SK-N-SH (cell line): ENCODE measurements around the gene DICER1. TPM values are rescaled to one million over a fixed set of nuclear protein-coding genes. Genes with fewer than 3 reads are reported as not detected.

Source experiments
- CTCF ChIA-PET: fragments of 300-600, 350-600 bp; formaldehyde crosslinking; extraction: SDS; loops from one replicate; lab custom pipeline; 2021; lab: Yijun Ruan, JAX
- POLR2A ChIA-PET: fragments of 350-600 bp; sonication (Branson Sonifier 250); formaldehyde crosslinking; extraction: SDS; loops from one replicate; lab custom pipeline; 2020; ENCODE audit warnings: antibody characterized with exemption, inconsistent platforms; lab: Yijun Ruan, JAX
- DNase-seq: peaks from one replicate; pipeline ENCODE4 v3.0.0; 2012
- H2AFZ ChIP-seq: fragments of 200-600 bp; sonication (generic); 2 replicates; pipeline ENCODE4 v1.8.1; 2016; ENCODE audit warnings: antibody characterized with exemption, mild to moderate bottlenecking, low read depth
- H3F3A ChIP-seq: fragments of 200-600 bp; sonication (generic); replicated peaks from 2 replicates; pipeline ENCODE3; 2016; ENCODE audit warnings: antibody characterized with exemption, mild to moderate bottlenecking; ENCODE audit not compliant: insufficient read depth
- H3K27ac ChIP-seq, 2 experiments: fragments of 200-500 bp in 1 of 2; fragments of 200-600 bp in 1 of 2; sonication (Bioruptor generic) in 1 of 2; sonication (generic), shearing (Covaris generic) in 1 of 2; 2 replicates each; pipeline versions ENCODE4 v1.5.1 to v1.6.1; 2014 to 2016; ENCODE audit warnings: low read depth in 2 of 2, inconsistent platforms in 1 of 2, low read length in 1 of 2, mild to moderate bottlenecking in 1 of 2, mixed read lengths in 1 of 2
- H3K27me3 ChIP-seq: fragments of 200-600 bp; sonication (generic), shearing (Covaris generic); 2 replicates; pipeline ENCODE4 v1.6.1; 2016; ENCODE audit warnings: mixed run types; ENCODE audit not compliant: insufficient read depth
- H3K36me3 ChIP-seq, 2 experiments: fragments of 200-500 bp in 1 of 2; fragments of 200-600 bp in 1 of 2; sonication (Bioruptor generic) in 1 of 2; sonication (generic) in 1 of 2; replicated peaks in 1 of 2; 2 replicates each; pipeline versions ENCODE3 to v1.5.1; 2014 to 2016; ENCODE audit warnings: low read length in 1 of 2, mild to moderate bottlenecking in 1 of 2; ENCODE audit not compliant: insufficient read depth in 2 of 2, control insufficient read depth in 1 of 2
- H3K4me1 ChIP-seq, 2 experiments: fragments of 200-500 bp in 1 of 2; fragments of 200-600 bp in 1 of 2; sonication (Bioruptor generic) in 1 of 2; sonication (generic), shearing (Covaris generic) in 1 of 2; 2 replicates each; pipeline versions ENCODE4 v1.5.1 to v1.6.1; 2014 to 2016; ENCODE audit warnings: low read depth in 1 of 2, low read length in 1 of 2, mixed run types in 1 of 2; ENCODE audit not compliant: insufficient read depth in 2 of 2, control insufficient read depth in 1 of 2
- H3K4me2 ChIP-seq: fragments of 200-600 bp; sonication (generic), shearing (Covaris generic); 2 replicates; pipeline ENCODE4 v1.6.1; 2017; ENCODE audit warnings: mixed run types
- H3K4me3 ChIP-seq, 2 experiments: fragments of 200-500 bp in 1 of 2; fragments of 200-600 bp in 1 of 2; sonication (Bioruptor generic) in 1 of 2; sonication (generic), shearing (Covaris generic) in 1 of 2; 2 replicates each; pipeline versions ENCODE4 v1.5.1 to v1.8.1; 2014 to 2016; ENCODE audit warnings: low read depth in 2 of 2, inconsistent platforms in 1 of 2, low read length in 1 of 2, mild to moderate bottlenecking in 1 of 2, mixed read lengths in 1 of 2, moderate library complexity in 1 of 2
- H3K79me2 ChIP-seq: fragments of 200-600 bp; sonication (generic); 2 replicates; pipeline ENCODE4 v1.8.1; 2017; ENCODE audit warnings: mild to moderate bottlenecking; ENCODE audit not compliant: insufficient read depth
- H3K9ac ChIP-seq: fragments of 200-600 bp; sonication (generic); 2 replicates; pipeline ENCODE4 v1.6.1; 2017; ENCODE audit warnings: mixed run types
- H3K9me2 ChIP-seq: fragments of 200-600 bp; sonication (generic); 2 replicates; pipeline ENCODE4 v1.6.1; 2017; ENCODE audit warnings: mixed run types
- H3K9me3 ChIP-seq: fragments of 200-600 bp; sonication (generic); 2 replicates; pipeline ENCODE4 v1.6.1; 2017; ENCODE audit warnings: mixed run types, mild to moderate bottlenecking, moderate library complexity
- H4K20me1 ChIP-seq: fragments of 200-600 bp; sonication (generic); 2 replicates; pipeline ENCODE4 v1.6.1; 2017; ENCODE audit warnings: mild to moderate bottlenecking, mixed run types; ENCODE audit not compliant: insufficient read depth
- EP300 ChIP-seq, 2 experiments: IDR thresholded peaks; 2 replicates each; pipeline versions ENCODE4 v1.4.0 to v1.6.1; 2012; ENCODE audit warnings: borderline replicate concordance in 1 of 2, low read depth in 1 of 2, low read length in 1 of 2
- PBX3 ChIP-seq: IDR thresholded peaks from 2 replicates; pipeline ENCODE4; 2012
- POLR2AphosphoS5 ChIP-seq: IDR thresholded peaks from 2 replicates; pipeline ENCODE4 v1.6.1; 2012; ENCODE audit warnings: low read depth, low read length
- RCOR1 ChIP-seq: fragments of 150-350 bp; IDR thresholded peaks from 2 replicates; pipeline ENCODE4 v1.6.1; 2017; ENCODE audit warnings: antibody characterized with exemption, low read length
- SMC3 ChIP-seq: IDR thresholded peaks from 2 replicates; pipeline ENCODE4 v1.6.1; 2012; ENCODE audit warnings: low read depth, low read length, improper control_type of control experiment
- TEAD4 ChIP-seq: IDR thresholded peaks from 2 replicates; pipeline ENCODE4 v1.4.0; 2012; ENCODE audit warnings: mild to moderate bottlenecking, borderline replicate concordance; ENCODE audit not compliant: insufficient read depth
- ZBTB33 ChIP-seq: IDR thresholded peaks from 2 replicates; pipeline ENCODE4 v1.4.0; 2012; ENCODE audit warnings: low read depth, borderline replicate concordance
- WGBS: methylation state at CpG from one replicate; pipeline ENCODE4 v1.1.6; 2017; ENCODE audit warnings: low lambda C conversion rate; 5-methylcytosine and 5-hydroxymethylcytosine counted together
- polyA plus RNA-seq, 3 experiments: library from polyadenylated mRNA; depleted of rRNA; stranded (reverse); fragments of >200 nt; gene quantifications; 2 replicates each; pipeline ENCODE4 v1.2.3, GENCODE V29; 2012

Gene DICER1
- polyA plus RNA-seq, 1 of the 3 experiments (the other 2 are of a cell fraction), result 4.7 TPM

- Histone ChIP-seq H3F3A (no peaks in the 10 kb centered on the region), H3K9ac (no peak overlapping the region), H3K79me2 (no peaks in the 10 kb centered on the region), H3K9me2 (no peaks in the 10 kb centered on the region), H3K4me1 (no peaks in the 10 kb centered on the region; a peak in 1 of 4 replicates), H3K36me3 (no peaks in the 10 kb centered on the region), H3K27me3 (no peaks in the 10 kb centered on the region), H3K27ac (no peak overlapping the region), H3K4me3 (no peak overlapping the region), H3K9me3 (no peaks in the 10 kb centered on the region), H4K20me1 (no peaks in the 10 kb centered on the region), H3K4me2 (no peak overlapping the region), H2AFZ (no peak overlapping the region)
- TF ChIP-seq RCOR1, result no peak
- TF ChIP-seq TEAD4, result no peak
- no peak for TF ChIP-seq SMC3
- TF ChIP-seq EP300 (IDR thresholded peaks at IDR 0.05; ENCODE audit: borderline replicate concordance in 1 of 2, low read depth in 1 of 2, low read length in 1 of 2), result no peak
- no peak for TF ChIP-seq PBX3
- no peak for DNase-seq
- WGBS, result 55% methylated on average over 8 of the region's 10 CpGs
- POLR2A ChIA-PET, result no interaction called here
- CTCF ChIA-PET, result no interaction called here
These were observed 100.9 kb downstream of the DICER1 start for GRCh38 chr14:95056476-95056875.

GRCh38 chr14:95055318-95055717 lies 102.0 kb downstream of the DICER1 start:
- no peak overlapping the region for H3K27ac ChIP-seq
- H3K9me3 ChIP-seq, result no peaks in the 10 kb centered on the region
- no peak for TF ChIP-seq POLR2AphosphoS5
- no peak for TF ChIP-seq ZBTB33
- no peak for DNase-seq
- no peaks in the 10 kb centered on the region for H4K20me1 ChIP-seq
- no peak overlapping the region for H3K4me2 ChIP-seq
- ChIA-PET POLR2A (no interaction called here), CTCF (no interaction called here)
- H3K9ac ChIP-seq, result no peak overlapping the region
- WGBS, result 85% methylated on average over 5 of the region's 7 CpGs
- no peak overlapping the region for H3K4me3 ChIP-seq
- H3K36me3 ChIP-seq, result no peaks in the 10 kb centered on the region
- H3K9me2 ChIP-seq, result no peaks in the 10 kb centered on the region
- H3K27me3 ChIP-seq, result no peaks in the 10 kb centered on the region
- no peaks in the 10 kb centered on the region; a peak in 1 of 4 replicates for H3K4me1 ChIP-seq
- no peaks in the 10 kb centered on the region for H3F3A ChIP-seq
- H2AFZ ChIP-seq, result no peak overlapping the region
- H3K79me2 ChIP-seq, result no peaks in the 10 kb centered on the region
